Prostate gland (tissue), 2 donors: ENCODE measurements around the gene COG2. TPM values are rescaled to one million over a fixed set of nuclear protein-coding genes. Genes with fewer than 3 reads are reported as not detected.

ENCODE experiments used
- DNase-seq: peaks from one replicate; pipeline ENCODE4 v3.0.0-alpha.2; 2019; ENCODE audit warnings: low spot score
- H3K27ac ChIP-seq, 2 donors: fragments of 200-600 bp; sonication (generic); 2 replicates each; pipeline ENCODE4 v1.5.1; 2017 to 2019
- H3K27me3 ChIP-seq: fragments of 200-600 bp; sonication (generic); replicated peaks from 2 replicates; pipeline ENCODE4 v1.5.1; 2019; ENCODE audit not compliant: insufficient read depth
- H3K36me3 ChIP-seq, 2 donors: fragments of 200-600 bp; sonication (generic); 1 replicate in 1 of 2; 2 replicates in 1 of 2; pipeline versions ENCODE4 v1.5.1 to v1.8.1; 2017 to 2019
- H3K4me1 ChIP-seq: fragments of 200-600 bp; sonication (generic); replicated peaks from 2 replicates; pipeline ENCODE4 v1.5.1; 2019
- H3K4me3 ChIP-seq, 2 donors: fragments of 200-600 bp; sonication (generic); 2 replicates each; pipeline ENCODE4 v1.5.1; 2017 to 2019
- H3K9me3 ChIP-seq: fragments of 200-600 bp; sonication (generic); 2 replicates; pipeline ENCODE4 v1.5.1; 2017
- POLR2A ChIP-seq: fragments of 450-650 bp; IDR thresholded peaks from one replicate; pipeline ENCODE4 v1.6.1; 2016; ENCODE audit warnings: antibody characterized with exemption, mild to moderate bottlenecking
- POLR2AphosphoS5 ChIP-seq: sonication (generic); formaldehyde crosslinking; IDR thresholded peaks from one replicate; pipeline ENCODE4 v1.6.1; 2017; ENCODE audit warnings: antibody characterized with exemption
- WGBS: methylation state at CpG from one replicate; pipeline ENCODE4 v1.1.5; 2018; 5-methylcytosine and 5-hydroxymethylcytosine counted together
- intact Hi-C: fragments of 100-400 bp; cut with DNase I; formaldehyde crosslinking; loops from one replicate; pipeline ENCODE4 v1.14.2; 2022
- total RNA-seq, 2 donors: library from RNA; depleted of rRNA; stranded (reverse); fragments of >200 nt; gene quantifications; one replicate each; pipeline ENCODE4 v1.1.0, GENCODE V29; 2016
- TF ChIP-seq, protein P1 (sequence below), 4 experiments: fragments of 200-600 bp in 2 of 4; fragments of 450-650 bp in 2 of 4; sonication (generic) in 2 of 4; IDR thresholded peaks; 1 replicate in 3 of 4; 2 replicates in 1 of 4; pipeline ENCODE4 v1.5.1; 2016 to 2019; ENCODE audit warnings: antibody characterized with exemption in 4 of 4, mild to moderate bottlenecking in 2 of 4, moderate library complexity in 2 of 4

Gene COG2
- total RNA-seq, 2 donors from 2014 or later: 26.1 to 32.8 TPM

DNA sequence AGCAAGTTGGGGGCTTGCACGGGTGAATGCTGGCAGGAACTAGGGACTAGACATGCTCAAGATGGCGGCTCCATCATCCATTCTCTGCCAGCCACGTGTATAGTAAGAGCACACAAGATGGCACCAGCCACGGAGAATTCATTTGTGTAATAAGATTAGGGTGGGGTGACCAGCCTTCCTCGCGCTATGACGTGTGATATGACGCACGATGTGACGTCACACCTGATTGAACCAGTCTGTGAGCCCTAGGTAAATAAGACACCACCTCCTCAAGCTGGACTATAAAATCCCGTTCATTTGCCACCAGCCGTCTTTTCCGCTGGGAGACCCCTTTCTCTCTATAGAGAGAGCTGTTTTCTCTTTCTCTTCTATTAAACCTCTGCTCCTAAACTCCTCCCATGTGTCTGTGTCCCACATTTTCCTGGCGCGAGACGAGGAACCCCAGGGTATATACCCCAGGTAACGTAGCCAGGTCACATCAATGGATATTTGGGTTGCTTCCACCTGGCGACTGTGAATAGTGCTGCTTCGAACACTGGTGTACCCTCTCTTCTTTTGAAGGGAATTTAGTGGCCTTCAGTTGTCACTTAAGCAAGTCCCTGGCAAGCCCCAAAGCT, 18.1 kb upstream of the COG2 start:
- intact Hi-C loops: no loop called here
- TF ChIP-seq POLR2A (no peak), POLR2AphosphoS5 (no peak)
- TF ChIP-seq, protein P1, sequence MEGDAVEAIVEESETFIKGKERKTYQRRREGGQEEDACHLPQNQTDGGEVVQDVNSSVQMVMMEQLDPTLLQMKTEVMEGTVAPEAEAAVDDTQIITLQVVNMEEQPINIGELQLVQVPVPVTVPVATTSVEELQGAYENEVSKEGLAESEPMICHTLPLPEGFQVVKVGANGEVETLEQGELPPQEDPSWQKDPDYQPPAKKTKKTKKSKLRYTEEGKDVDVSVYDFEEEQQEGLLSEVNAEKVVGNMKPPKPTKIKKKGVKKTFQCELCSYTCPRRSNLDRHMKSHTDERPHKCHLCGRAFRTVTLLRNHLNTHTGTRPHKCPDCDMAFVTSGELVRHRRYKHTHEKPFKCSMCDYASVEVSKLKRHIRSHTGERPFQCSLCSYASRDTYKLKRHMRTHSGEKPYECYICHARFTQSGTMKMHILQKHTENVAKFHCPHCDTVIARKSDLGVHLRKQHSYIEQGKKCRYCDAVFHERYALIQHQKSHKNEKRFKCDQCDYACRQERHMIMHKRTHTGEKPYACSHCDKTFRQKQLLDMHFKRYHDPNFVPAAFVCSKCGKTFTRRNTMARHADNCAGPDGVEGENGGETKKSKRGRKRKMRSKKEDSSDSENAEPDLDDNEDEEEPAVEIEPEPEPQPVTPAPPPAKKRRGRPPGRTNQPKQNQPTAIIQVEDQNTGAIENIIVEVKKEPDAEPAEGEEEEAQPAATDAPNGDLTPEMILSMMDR (IDR thresholded peaks at IDR 0.05): no peak

DNA sequence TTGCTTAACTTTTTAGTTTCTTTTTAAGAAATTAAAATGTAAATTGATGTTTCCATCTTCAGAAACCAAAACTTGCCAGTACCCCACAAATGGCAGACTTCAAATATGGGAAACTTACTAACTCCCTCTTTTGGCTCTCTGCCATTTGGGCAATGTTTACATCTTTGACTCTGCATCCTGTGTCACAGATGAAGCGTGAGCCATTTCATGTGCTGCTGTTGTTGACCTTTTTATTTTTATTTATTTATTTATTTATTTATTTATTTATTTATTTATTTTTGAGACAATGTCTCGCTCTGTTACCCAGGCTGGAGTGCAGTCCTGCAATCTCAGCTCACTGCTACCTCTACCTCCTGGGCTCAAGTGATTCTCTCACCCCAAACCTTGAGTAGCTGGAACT, 16.0 kb upstream of the COG2 start:
- no peak for DNase-seq
- Histone ChIP-seq H3K9me3 (no peaks in the 10 kb centered on the region), H3K27me3 (no peaks in the 10 kb centered on the region), H3K4me3 (no peak overlapping the region), H3K36me3 (no peaks in the 10 kb centered on the region), H3K27ac (no peak overlapping the region), H3K4me1 (no peaks in the 10 kb centered on the region)
- 82% methylated on average over 2 of the region's 2 CpGs for WGBS
- intact Hi-C loops: no loop called here
- TF ChIP-seq, protein P1 (IDR thresholded peaks at IDR 0.05): no peak
- TF ChIP-seq POLR2AphosphoS5 (no peak), POLR2A (no peak)

More for the DNA sequence above, 18.1 kb upstream of the COG2 start:
- Histone ChIP-seq H3K4me1 (no peaks in the 10 kb centered on the region), H3K9me3 (no peaks in the 10 kb centered on the region), H3K27ac (no peak overlapping the region), H3K27me3 (no peaks in the 10 kb centered on the region), H3K4me3 (no peak overlapping the region), H3K36me3 (no peaks in the 10 kb centered on the region)
- no peak for DNase-seq
- 91% methylated on average over 19 of the region's 19 CpGs for WGBS

DNA sequence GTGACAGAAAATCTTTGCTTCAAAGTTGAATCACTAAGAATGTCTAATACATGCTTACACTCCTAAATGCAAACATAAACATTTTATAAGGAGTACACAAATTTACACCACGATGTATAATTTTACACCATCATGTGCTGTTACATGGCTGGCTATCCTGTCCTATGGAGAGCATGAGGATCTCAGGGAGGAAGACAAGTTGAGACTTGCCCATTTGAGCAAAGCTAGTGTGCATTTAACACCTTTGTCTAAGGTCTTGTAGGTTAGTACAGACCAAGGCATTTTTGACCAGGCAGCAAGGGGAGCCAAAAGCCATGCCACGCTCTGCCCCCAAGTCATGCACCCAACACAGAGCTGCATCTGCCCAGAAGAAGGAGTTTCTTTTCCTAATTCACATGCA, 14.5 kb upstream of the COG2 start:
- WGBS: 68% methylated on average over 2 of the region's 2 CpGs
- Histone ChIP-seq H3K27ac (no peak overlapping the region), H3K4me3 (no peak overlapping the region), H3K4me1 (no peaks in the 10 kb centered on the region), H3K36me3 (no peaks in the 10 kb centered on the region), H3K27me3 (no peaks in the 10 kb centered on the region), H3K9me3 (no peaks in the 10 kb centered on the region)
- DNase-seq: no peak
- intact Hi-C loops: no loop called here
- TF ChIP-seq, protein P1 (IDR thresholded peaks at IDR 0.05): no peak
- no peak for TF ChIP-seq POLR2A
- no peak for TF ChIP-seq POLR2AphosphoS5

DNA sequence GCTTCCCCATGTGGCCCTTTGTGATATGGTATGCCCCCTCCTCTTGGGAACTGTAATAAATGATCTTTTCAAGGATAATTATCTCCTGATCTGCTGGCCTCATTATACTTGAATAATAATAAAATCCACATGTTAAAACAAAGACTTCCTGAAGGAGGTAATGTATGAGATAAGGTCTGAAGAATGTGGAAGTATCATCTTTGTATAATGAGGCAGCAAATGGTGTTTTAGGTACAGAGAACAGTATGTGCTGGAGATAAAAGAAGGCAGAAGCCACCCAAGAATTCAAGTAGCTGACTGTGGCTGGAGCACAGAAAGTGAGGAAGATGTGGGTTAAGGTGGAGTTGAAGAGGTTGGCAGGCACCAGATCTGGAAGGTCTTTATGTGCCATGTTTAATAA, 12.8 kb upstream of the COG2 start:
- TF ChIP-seq POLR2AphosphoS5: no peak
- TF ChIP-seq, protein P1 (IDR thresholded peaks at IDR 0.05): no peak
- no peak for TF ChIP-seq POLR2A
- intact Hi-C loops: no loop called here
- Histone ChIP-seq H3K36me3 (no peaks in the 10 kb centered on the region), H3K27ac (no peak overlapping the region), H3K4me3 (no peak overlapping the region), H3K27me3 (no peaks in the 10 kb centered on the region), H3K9me3 (no peaks in the 10 kb centered on the region), H3K4me1 (no peaks in the 10 kb centered on the region)
- no peak for DNase-seq

DNA sequence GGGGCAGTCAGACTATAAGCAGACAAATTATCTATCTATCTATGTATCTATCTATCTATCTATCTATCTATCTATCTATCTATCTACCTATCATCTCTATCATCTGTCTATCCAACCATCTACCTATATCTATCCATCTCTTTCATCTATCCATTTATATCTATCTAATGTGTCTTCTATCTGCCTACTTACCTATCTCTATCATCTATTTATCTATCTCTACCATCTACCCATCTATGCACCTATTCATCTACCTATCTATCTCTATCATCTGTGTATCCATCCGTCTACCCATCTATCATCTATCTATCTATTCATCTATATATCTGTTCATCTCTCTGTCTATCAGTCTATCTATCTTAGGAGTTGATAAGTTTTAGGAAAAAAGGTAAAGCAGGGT, 10.8 kb upstream of the COG2 start:
- H3K9me3 ChIP-seq: no peaks in the 10 kb centered on the region
- TF ChIP-seq POLR2AphosphoS5 (no peak), POLR2A (no peak)
- TF ChIP-seq, protein P1 (IDR thresholded peaks at IDR 0.05): no peak
- no peaks in the 10 kb centered on the region for H3K36me3 ChIP-seq
- H3K27me3 ChIP-seq: no peaks in the 10 kb centered on the region
- WGBS: 86% methylated on average over 1 of the region's 1 CpG
- intact Hi-C loops: no loop called here
- no peaks in the 10 kb centered on the region for H3K4me1 ChIP-seq
- no peak overlapping the region for H3K27ac ChIP-seq
- no peak overlapping the region for H3K4me3 ChIP-seq
- no peak for DNase-seq
